Panc1 (cell line): ENCODE data around the gene PTCD2. TPM values are rescaled to one million over a fixed set of nuclear protein-coding genes. Genes with fewer than 3 reads are reported as not detected.

Experiments used
- ATAC-seq: fragments of 200-7000 bp; cut with Tn5 transposase; 2 replicates; pipeline ENCODE4 v1.9.1; 2020; ENCODE audit warnings: mild to moderate bottlenecking, moderate library complexity
- BruUV-seq: library from RNA; stranded (reverse); fragments of 400-500 nt; replicated peaks from 2 replicates; lab custom pipeline; 2021; lab: Mats Ljungman, UMichigan
- CTCF ChIA-PET: fragments of 300-600 bp; sonication (Branson Sonifier 250); formaldehyde crosslinking; loops from one replicate; lab custom pipeline; 2022; ENCODE audit warnings: antibody characterized with exemption; lab: Charles Lee
- POLR2A ChIA-PET: fragments of 300-600 bp; sonication (Branson Sonifier 250); formaldehyde crosslinking; loops from one replicate; lab custom pipeline; 2022; ENCODE audit warnings: antibody characterized with exemption; lab: Charles Lee
- DNase-seq: peaks from one replicate; pipeline ENCODE4 v3.0.0-alpha.2; 2010; ENCODE audit warnings: low read depth, low spot score
- H3K27ac ChIP-seq: 2 replicates; pipeline ENCODE4 v1.5.1; 2011; ENCODE audit warnings: mild to moderate bottlenecking, low read length, inconsistent platforms
- H3K27me3 ChIP-seq: fragments of 200-500 bp; sonication (Bioruptor generic); 2 replicates; pipeline ENCODE4 v1.6.0; 2014; ENCODE audit warnings: low read length, inconsistent platforms; ENCODE audit not compliant: control insufficient read depth, insufficient read depth
- H3K36me3 ChIP-seq: fragments of 200-500 bp; sonication (Bioruptor generic); 2 replicates; pipeline ENCODE4 v1.5.1; 2014; ENCODE audit warnings: inconsistent platforms, mild to moderate bottlenecking, low read length, moderate library complexity; ENCODE audit not compliant: control insufficient read depth, insufficient read depth
- H3K4me1 ChIP-seq: 2 replicates; pipeline ENCODE4 v1.5.1; 2011; ENCODE audit warnings: inconsistent platforms, mild to moderate bottlenecking, low read length, moderate library complexity; ENCODE audit not compliant: control insufficient read depth, insufficient read depth
- H3K4me3 ChIP-seq, 2 experiments: 2 replicates each; pipeline ENCODE4 v1.5.1; 2011 to 2012; ENCODE audit warnings: low read depth in 2 of 2, low read length in 2 of 2, mild to moderate bottlenecking in 2 of 2, inconsistent platforms in 1 of 2, moderate library complexity in 1 of 2
- H3K9me3 ChIP-seq: fragments of 200-500 bp; sonication (Bioruptor generic); 2 replicates; pipeline ENCODE4 v1.5.1; 2014; ENCODE audit warnings: low read depth, mild to moderate bottlenecking, inconsistent platforms, low read length, moderate library complexity; ENCODE audit not compliant: control insufficient read depth, insufficient read depth
- POLR2AphosphoS5 ChIP-seq: IDR thresholded peaks from 2 replicates; pipeline ENCODE4 v1.6.1; 2012; ENCODE audit warnings: mild to moderate bottlenecking, low read depth, low read length, moderate library complexity
- REST ChIP-seq, 2 experiments: IDR thresholded peaks; 2 replicates each; pipeline ENCODE4 v1.6.1; 2011 to 2012; ENCODE audit warnings: low read depth in 2 of 2, control low read depth in 1 of 2, low read length in 1 of 2, mild to moderate bottlenecking in 1 of 2, moderate library complexity in 1 of 2; ENCODE audit not compliant: insufficient read depth in 1 of 2
- SIN3A ChIP-seq: IDR thresholded peaks from 2 replicates; pipeline ENCODE4 v1.6.1; 2012; ENCODE audit warnings: low read depth, mild to moderate bottlenecking, low read length, moderate library complexity, borderline replicate concordance; ENCODE audit not compliant: insufficient read depth
- TCF7L2 ChIP-seq: IDR thresholded peaks from 2 replicates; pipeline ENCODE4 v1.6.1; 2011; ENCODE audit warnings: mild to moderate bottlenecking, low read depth, low read length, inconsistent platforms
- in situ Hi-C: cut with HindIII; loops from 2 replicates; pipeline ENCODE4 v1.10.0; 2016; ENCODE audit warnings: low sequenced_read_pairs, low pct_unique_long_range_greater_than_20kb
- intact Hi-C: fragments of 100-400 bp; cut with micrococcal nuclease; formaldehyde crosslinking; loops from one replicate; pipeline ENCODE4 v1.10.0; 2022; ENCODE audit not compliant: unreplicated experiment
- total RNA-seq: library from RNA; stranded (reverse); gene quantifications from one replicate; pipeline ENCODE4 v1.2.1, GENCODE V29; 2021; ENCODE audit not compliant: unreplicated experiment
- TF ChIP-seq, protein P1 (sequence below): fragments of 450-650 bp; IDR thresholded peaks from 2 replicates; pipeline ENCODE4 v1.5.1; 2017; ENCODE audit warnings: mild to moderate bottlenecking

PTCD2 gene
- total RNA-seq, 1 experiment from 2014 or later, result 13.0 TPM

- in situ Hi-C loops, result no loop called here
- Histone ChIP-seq H3K27ac (no peak overlapping the region), H3K9me3 (no peaks in the 10 kb centered on the region), H3K27me3 (no peaks in the 10 kb centered on the region), H3K4me3 (no peak overlapping the region), H3K4me1 (no peaks in the 10 kb centered on the region), H3K36me3 (no peaks in the 10 kb centered on the region; the same call in 1 of the 2 replicates)
- intact Hi-C loops, result no loop called here
- TF ChIP-seq TCF7L2 (no peak), POLR2AphosphoS5 (no peak), SIN3A (no peak), REST (IDR thresholded peaks at IDR 0.05; ENCODE audit: insufficient read depth in 1 of 2, low read depth in 2 of 2, low read length in 1 of 2) (no peak)
- TF ChIP-seq, protein P1, sequence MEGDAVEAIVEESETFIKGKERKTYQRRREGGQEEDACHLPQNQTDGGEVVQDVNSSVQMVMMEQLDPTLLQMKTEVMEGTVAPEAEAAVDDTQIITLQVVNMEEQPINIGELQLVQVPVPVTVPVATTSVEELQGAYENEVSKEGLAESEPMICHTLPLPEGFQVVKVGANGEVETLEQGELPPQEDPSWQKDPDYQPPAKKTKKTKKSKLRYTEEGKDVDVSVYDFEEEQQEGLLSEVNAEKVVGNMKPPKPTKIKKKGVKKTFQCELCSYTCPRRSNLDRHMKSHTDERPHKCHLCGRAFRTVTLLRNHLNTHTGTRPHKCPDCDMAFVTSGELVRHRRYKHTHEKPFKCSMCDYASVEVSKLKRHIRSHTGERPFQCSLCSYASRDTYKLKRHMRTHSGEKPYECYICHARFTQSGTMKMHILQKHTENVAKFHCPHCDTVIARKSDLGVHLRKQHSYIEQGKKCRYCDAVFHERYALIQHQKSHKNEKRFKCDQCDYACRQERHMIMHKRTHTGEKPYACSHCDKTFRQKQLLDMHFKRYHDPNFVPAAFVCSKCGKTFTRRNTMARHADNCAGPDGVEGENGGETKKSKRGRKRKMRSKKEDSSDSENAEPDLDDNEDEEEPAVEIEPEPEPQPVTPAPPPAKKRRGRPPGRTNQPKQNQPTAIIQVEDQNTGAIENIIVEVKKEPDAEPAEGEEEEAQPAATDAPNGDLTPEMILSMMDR, result no peak
- CTCF ChIA-PET, result no interaction called here
- POLR2A ChIA-PET, result no interaction called here
- no peak for DNase-seq
- no TSS peak for BruUV-seq
- no peak for ATAC-seq
Observed at GRCh38 chr5:72356361-72356760, 36.2 kb downstream of the PTCD2 start.

- no TSS peak for BruUV-seq
- in situ Hi-C loops, result no loop called here
- CTCF ChIA-PET, result no interaction called here
Observed at GRCh38 chr5:72358925-72359324, 38.8 kb downstream of the PTCD2 start.

More at GRCh38 chr5:72358925-72359324, 38.8 kb downstream of the PTCD2 start:
- TF ChIP-seq REST (IDR thresholded peaks at IDR 0.05; ENCODE audit: insufficient read depth in 1 of 2, low read depth in 2 of 2, low read length in 1 of 2) (no peak), SIN3A (no peak)
- TF ChIP-seq, protein P1, result no peak
- Histone ChIP-seq H3K36me3 (no peaks in the 10 kb centered on the region; the same call in 1 of the 2 replicates), H3K27me3 (no peaks in the 10 kb centered on the region), H3K27ac (no peak overlapping the region), H3K4me3 (no peak overlapping the region), H3K9me3 (no peaks in the 10 kb centered on the region), H3K4me1 (0 out of 2 replicates have a peak, but pooled peaks cover 2% of the 10 kb centered on the region)
- ATAC-seq, result no peak
- intact Hi-C loops, result no loop called here
- no peak for DNase-seq
- POLR2A ChIA-PET, result no interaction called here
